ENCODE data around the gene KRTAP6-2. TPM values are rescaled to one million over a fixed set of nuclear protein-coding genes. Genes with fewer than 3 reads are reported as not detected.

The KRTAP6-2 gene, protein sequence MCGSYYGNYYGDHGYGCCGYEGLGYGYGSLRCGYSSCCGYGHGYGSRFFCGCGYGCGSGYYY
- not detected in 2 replicates for total RNA-seq (2014; rRNA removed; shearing (Covaris generic))

DNA sequence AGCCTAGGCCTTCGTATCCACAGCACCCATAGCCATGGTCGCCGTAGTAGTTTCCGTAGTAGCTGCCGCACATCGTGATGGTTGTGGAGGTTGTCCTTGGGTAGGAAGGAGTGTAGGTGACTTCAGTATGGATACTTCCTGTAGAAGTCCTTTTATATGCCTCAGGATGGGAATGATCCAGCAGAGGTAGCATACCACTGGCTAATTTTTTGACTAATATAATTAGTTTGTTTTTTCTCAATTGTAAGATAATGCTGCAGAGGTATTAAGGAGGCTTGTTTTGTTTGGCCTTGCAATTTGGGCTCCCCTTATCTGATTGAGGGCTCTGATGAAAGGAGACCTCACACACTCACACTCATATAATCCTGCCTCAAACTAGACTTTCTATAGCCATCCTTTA is at the start of gene KRTAP6-2:
TSS of gene KRTAP6-2 (minus strand) at position 101 of the 400 bp plus-strand sequence. CDS start at position 73, 28 bp downstream.
- DNase-seq (ENCODE audit: low read depth) = no peak

DNA sequence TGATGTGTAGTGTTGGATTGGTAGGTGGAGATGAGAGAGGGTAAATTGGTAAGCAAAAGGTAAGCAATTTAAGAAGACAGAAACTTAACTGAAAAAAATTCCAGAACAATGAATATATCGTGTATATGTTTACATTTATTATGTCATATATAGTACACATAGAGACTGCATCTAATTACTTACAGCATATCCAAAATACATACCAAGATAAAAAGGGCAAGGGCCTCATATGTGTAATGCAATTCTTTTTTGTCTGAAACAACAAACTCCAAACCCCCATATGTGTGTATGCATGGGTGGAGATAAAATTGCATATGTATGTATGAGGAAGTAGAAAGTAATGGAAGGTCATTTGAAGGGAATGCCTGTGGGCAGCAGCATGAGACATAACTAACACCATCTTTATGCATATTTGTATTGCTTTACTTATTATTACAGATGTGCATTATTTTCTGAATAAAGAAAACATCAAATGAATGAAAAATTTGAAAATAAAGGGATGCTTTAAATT is 48.3 kb upstream of the KRTAP6-2 start:
- DNase-seq (ENCODE audit: low read depth) = no peak

DNA sequence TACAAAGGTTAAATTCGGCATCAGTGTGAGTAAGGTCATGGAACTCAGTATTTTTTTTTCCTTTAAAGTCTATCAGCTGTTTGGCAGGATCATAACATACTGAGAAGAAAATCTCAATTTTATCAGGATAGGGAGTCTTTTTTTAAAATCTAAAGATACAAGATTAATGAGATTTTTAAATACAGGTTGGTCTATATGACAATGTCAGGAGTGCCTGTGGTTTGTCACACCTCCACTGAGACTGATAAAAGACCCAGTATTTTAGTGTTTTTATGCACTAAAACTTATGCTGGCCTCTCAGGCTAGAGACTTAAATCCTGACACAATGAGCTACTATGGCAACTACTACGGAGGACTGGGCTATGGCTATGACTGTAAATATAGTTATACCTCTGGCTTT is 43.9 kb upstream of the KRTAP6-2 start, which contains the start of gene KRTAP20-3:
TSS of gene KRTAP20-3 (plus strand) at position 301 of the 400 bp plus-strand sequence.
- DNase-seq (ENCODE audit: low read depth) = no peak

DNA sequence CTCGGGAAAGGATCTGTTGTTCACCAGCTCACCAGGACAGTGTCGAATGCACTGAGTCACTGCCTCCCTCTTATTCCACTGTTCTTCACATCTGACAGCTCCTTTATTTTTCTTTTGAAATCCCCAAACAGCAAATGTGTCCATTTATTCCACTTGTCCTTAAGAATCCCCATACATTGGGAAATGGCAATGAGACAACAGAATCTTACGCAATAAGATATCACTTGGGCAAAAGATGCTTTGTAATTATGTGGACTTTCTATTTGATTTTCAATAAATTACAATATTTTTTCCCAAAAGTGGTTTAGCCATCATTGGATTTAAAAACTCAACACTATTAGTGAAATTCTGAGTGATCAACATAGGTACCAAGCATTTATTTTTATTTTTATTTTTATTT is 40.0 kb upstream of the KRTAP6-2 start:
- no peak for DNase-seq (ENCODE audit: low read depth)

DNA sequence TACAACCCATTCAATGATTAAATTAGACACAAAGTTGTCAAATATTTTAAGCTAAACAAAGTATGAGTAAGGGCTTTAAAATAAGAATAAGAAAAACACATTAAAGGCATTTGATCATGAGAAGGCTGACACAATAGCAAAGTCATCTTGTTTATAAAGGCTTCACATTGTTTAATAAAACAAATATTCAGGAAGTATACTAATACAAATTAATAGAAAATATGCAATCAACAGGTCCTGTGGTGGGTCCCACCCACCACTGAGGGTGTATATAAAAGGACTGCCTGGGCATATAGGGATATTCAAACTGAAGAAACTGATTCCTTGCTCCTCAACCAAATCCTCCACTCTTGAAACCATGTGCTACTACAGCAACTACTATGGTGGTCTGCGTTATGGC is 36.2 kb upstream of the KRTAP6-2 start, which contains the start of gene KRTAP20-2:
TSS of gene KRTAP20-2 (plus strand) at position 301 of the 400 bp plus-strand sequence. CDS start at position 359, 58 bp downstream.
- DNase-seq (ENCODE audit: low read depth) = no peak

DNA sequence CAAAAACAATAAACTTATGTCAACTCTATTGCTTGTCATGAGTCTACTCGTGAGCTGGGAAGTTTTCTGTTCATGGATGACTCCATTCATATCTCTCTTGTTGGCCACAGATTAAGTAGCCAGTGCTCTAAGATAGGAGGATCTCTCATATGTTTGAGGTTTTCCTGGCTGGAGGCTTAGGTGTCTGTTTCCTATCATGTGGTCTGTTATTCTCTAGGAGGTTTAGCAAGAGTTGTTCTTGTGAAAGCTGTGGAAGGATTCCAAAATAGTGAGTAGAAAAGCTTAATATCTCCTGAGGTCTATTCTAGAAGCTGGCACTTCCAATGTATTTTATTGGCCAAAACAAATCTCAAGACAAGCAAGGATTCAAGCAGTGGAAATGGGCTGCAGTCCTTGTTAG is 30.5 kb upstream of the KRTAP6-2 start:
- no peak for DNase-seq (ENCODE audit: low read depth)

DNA sequence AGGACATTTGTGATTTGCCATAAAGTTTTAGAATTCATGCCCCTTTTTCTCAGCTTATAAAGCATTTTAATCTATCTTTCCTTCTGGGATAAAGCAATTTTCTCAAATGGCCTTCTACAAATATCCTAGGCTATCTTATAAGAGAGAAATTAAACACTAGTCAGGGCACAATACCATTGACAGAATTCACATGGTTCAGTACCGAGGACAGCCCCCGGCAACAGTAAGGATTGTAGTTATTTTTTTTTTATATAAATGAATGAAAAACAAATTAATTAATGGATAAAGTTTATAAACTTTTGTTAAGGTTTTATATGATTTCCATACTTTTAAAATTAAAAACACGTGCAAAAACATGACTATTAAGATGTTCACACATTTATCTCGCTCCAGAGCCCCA is 29.4 kb upstream of the KRTAP6-2 start:
- no peak for DNase-seq (ENCODE audit: low read depth)

DNA sequence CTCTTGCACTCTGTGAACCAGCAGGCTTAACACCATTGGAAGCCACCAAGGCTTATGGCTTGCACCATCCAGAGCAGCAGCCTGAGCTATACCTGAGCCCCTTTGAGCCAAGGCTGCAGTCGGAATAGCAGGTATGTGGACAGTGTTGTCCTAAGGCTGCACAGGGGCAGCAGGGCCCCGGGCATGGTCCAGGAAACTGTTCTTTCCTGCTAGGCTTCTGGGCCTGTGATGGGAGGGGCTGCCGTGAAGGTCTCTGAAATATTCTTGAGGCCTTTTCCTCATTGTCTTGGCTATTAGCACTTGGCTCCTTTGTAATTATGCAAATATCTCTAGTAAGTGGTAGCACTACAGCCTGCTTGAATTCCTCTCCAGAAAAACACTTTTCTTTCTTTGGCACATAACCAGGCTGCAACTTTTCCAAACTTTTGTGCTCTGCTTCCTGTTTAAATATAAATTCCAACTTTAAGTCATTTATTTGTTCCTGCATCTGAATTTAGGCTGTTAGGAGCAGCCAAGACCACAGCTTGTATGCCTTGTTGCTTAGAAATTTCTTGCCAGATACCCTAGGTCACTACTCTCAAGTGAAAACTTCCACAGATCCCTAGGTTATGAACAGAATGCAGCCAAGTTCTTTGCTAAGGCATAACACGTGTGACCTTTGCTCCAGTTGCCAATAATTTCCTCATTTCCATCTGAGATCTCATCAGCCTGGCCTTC is 26.9 kb upstream of the KRTAP6-2 start:
- no peak for DNase-seq (ENCODE audit: low read depth)

DNA sequence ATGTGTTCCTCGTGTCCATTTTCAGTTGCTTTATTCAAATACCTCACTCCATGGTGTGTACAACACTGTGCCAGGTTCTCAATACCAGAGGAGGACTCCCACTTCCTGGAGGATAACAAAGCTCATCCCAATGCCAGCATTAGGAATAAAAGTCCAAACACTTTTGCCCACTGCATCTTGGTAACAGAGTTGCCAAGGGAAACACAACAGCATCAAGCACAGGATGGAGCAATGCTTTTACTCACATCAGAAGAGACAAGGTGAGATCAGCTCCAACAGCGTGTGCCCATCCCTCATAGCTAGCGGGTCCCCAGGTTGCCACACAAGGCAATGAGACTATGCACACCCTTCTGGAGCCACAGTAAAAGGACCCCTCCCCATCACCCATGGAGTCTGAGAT is 24.7 kb upstream of the KRTAP6-2 start:
- no peak for DNase-seq (ENCODE audit: low read depth)

DNA sequence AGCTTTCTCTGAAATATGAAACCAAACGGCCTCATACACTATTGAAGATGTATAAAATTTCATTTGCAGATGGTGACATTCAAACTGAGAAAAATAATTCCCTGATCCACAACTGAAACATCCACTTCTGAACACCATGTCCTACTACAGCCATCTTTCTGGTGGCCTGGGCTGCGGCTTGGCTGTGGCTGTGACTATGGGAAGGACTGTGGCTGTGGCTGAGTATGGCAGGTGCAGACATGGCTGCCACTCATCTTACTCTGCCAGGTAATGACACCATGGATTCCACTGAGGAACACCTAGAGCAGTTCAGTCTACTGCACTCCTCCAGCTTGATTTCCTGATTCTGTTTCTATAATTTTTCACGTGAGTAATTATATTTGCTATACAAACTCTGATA is 21.8 kb upstream of the KRTAP6-2 start, which contains the start of gene KRTAP20-4:
TSS of gene KRTAP20-4 (plus strand) at position 106 of the 400 bp plus-strand sequence.
- DNase-seq (ENCODE audit: low read depth) = no peak

DNA sequence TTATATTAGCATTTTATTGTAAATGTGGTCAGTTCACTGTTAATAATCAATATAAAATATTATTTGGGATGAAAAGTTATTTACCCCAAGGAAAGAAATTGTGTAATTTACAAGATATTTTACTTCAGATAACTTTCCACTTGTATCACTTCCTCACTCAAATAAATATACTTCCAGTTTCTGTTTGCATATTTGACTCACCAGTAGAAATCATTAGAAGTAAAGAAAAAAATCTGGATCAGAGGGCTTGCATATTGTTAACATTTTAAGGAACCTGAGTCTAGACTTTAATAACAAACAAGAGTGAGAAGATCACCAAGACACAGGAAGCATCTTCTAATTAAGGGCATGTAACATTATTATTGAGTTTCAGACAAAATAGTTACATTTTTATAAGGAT is 21.4 kb upstream of the KRTAP6-2 start:
- DNase-seq (ENCODE audit: low read depth) = no peak

DNA sequence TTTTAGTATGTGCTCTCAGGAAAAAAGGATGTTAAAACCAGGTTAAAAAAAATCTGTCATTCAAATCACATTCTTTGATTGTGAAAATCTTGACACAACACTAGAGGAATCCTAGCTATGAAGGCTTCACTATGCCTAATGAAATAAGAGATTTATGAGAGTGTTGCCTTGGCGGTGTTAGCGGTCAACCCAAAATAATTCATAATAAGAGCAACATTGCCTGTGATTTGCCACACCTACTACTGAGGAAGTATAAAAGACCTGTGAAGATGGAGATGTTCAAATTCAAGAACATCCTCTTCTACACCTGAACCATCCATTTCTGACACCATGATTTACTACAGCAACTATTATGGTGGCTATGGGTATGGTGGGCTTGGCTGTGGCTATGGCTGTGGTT is 17.4 kb upstream of the KRTAP6-2 start, which contains the start of gene KRTAP20-1:
TSS of gene KRTAP20-1 (plus strand) at position 301 of the 400 bp plus-strand sequence. CDS start at position 331, 30 bp downstream.
- no peak for DNase-seq (ENCODE audit: low read depth)

DNA sequence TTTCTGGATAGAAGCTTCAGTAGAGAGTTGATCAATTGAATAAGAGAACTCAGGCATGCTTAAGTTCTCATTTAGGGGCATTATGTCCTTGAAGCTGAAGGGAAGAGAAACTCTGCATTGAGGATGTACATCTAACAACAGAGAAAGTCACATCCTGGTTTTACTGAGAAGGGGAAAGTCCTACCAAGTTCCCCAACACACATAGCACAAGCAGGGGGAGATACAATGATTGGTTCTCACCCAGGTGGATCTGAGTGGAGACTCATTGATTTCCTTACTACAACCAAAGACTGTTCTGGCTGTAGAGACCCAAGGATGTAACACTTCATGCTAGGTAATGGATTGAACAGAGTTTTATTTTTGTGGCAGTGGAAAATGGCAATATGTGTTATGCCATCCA is 16.5 kb upstream of the KRTAP6-2 start:
- DNase-seq (ENCODE audit: low read depth) = no peak

DNA sequence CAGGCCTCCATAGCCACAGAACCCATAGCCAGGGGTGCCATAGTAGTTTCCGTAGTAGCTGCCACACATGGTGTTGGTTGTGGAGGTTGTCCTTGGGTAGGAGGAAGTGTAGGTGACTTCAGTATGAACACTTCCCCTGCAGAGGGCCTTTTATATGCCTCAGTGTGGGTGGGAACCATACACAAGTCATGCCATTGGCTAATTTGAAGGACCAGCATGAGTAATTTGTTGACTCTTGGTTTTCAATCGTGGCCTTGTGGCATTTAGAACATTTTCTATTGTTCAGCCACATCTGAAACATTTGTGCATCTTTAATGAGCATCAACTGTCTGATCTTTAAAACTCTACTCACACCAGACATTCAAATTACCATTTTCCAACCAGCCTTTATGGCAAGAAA is 15.1 kb upstream of the KRTAP6-2 start, which contains the start of gene KRTAP6-1:
TSS of gene KRTAP6-1 (minus strand) at position 95 of the 400 bp plus-strand sequence. CDS start at position 69, 26 bp downstream.
- no peak for DNase-seq (ENCODE audit: low read depth)

DNA sequence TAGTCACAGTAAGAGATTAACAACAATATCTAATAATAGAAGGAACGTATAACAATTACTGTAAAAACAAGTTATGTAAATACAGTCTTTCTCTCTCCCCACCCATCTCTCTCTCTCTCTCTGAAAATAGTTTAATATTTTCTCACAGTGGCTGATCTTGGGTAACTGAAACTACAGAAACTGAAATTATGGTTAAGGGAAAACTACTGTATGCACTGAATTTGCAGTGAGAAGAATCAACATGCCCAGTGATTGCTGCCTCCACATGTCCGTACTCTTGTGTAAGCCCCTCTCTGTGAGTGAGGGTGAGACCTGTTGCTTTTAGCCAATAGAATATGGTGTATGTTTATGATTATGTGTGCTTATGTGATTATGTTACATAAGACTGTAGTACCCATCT is 13.4 kb upstream of the KRTAP6-2 start:
- DNase-seq (ENCODE audit: low read depth) = no peak

DNA sequence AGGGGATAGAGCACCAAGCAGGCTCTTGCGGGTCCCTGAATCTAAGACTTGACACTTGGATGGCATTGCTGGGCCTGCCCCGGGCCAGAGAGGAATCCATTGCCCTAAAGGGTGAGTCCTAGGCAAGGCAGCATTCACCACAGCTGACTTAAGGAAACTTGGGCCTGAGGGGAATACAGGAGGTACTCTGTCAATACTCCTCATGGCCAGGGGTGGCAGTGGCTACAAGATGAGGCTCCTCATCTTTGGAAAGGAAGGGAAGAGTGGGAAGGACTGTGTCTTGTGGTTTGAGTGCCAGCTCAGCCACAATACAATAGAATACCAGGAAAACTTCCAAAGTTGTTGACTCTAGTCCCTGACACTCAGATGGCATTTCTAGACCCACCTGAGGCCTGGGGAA is 7.3 kb upstream of the KRTAP6-2 start:
- DNase-seq (ENCODE audit: low read depth) = no peak

DNA sequence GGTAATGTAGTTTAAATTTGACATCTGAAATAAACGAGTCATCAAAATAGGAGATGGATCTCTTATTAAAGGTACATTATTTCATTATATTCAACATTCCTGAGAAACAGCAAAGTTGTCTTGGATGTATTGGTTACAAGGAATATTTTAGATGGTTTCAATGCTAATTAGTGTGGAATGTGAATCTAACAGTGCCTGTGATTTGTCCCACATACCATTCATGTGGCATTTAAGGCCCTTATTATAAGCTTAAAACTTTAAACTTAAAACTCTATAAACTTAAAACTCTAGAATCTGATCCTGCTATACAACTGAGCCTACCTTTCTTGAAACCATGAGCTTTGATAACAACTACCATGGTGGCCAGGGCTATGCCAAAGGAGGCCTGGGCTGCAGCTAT is 2.1 kb upstream of the KRTAP6-2 start, which contains the start of gene KRTAP22-1:
TSS of gene KRTAP22-1 (plus strand) at position 301 of the 400 bp plus-strand sequence.
- no peak for DNase-seq (ENCODE audit: low read depth)

DNA sequence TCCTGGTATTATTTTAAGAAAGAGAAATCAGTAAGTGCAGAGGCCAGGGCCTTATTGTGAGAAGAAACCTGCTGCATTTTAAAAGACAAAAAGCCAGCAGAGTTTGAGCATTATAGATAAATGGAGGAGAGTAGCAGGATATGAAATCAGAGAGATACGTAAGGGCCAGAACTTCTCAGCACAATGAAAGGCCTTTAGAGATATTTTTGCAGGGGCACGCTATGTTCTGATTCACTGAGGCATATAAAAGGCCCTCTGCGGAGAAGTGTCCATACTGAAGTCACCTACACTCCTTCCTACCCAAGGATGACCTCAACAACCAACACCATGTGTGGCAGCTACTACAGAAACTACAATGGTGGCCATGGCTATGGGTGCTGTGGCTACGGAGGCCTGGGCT is 6.6 kb downstream of the KRTAP6-2 start, which contains the start of gene KRTAP6-3:
TSS of gene KRTAP6-3 (plus strand) at position 301 of the 400 bp plus-strand sequence. CDS start at position 307, 6 bp downstream.
- DNase-seq (ENCODE audit: low read depth) = no peak

DNA sequence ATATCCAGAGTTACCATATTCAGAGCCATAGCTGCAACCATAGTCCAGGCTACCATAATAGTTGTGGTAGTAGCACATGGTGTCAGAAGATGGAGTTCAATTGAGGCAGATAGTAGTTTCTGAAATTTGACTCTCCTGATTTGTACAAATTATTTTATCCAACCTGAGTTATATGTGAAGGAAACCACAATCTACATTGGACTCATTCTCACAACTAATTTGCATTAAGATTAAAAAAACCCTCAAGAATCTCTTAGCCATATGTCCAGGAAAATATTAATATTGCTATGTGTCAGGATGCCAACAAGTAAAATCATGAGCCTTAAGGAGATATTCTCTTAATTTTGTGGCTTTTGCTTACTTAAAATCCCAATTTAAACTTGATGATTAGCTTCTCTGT is 8.4 kb downstream of the KRTAP6-2 start, which contains the start of gene KRTAP22-2:
TSS of gene KRTAP22-2 (minus strand) at position 101 of the 400 bp plus-strand sequence.
- no peak for DNase-seq (ENCODE audit: low read depth)

DNA sequence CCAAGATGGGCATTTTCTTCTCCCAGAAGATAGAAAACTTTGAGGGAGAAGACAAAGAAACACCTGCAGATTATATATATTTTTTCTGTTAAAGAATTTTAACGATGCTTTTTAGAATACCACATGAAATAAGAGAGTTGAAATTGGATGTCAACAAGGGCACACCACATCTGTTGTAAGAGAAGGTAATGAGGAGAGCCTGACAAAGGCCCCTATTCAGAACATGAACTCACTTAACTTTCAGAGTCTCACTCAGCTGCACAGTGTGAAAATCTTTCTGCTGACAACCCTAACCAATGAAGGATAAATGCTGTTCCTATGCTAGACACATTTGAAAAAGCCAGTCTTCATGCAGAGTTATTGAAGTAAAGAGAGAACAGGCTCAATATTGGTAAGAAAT is 15.8 kb downstream of the KRTAP6-2 start:
- DNase-seq (ENCODE audit: low read depth) = no peak

DNA sequence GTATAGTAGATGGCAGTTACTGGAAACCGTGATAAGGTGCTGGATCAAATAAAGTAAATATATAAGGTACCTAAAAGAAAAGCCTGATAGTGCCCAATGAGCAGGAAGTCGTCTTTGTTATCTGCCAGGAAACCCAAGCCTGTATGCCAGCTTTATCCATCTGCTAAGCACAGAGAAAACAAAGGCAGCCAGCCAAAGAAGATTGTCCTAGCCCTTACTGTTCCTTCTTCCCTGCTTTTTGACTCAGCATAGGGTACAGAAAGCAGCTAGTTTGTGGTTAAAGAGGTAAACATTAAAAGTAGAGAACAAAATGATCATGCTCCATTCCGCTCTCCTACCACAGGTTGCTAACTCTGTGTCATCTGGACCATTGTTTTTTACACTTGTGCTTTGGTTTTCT is 18.6 kb downstream of the KRTAP6-2 start:
- DNase-seq (ENCODE audit: low read depth) = no peak

DNA sequence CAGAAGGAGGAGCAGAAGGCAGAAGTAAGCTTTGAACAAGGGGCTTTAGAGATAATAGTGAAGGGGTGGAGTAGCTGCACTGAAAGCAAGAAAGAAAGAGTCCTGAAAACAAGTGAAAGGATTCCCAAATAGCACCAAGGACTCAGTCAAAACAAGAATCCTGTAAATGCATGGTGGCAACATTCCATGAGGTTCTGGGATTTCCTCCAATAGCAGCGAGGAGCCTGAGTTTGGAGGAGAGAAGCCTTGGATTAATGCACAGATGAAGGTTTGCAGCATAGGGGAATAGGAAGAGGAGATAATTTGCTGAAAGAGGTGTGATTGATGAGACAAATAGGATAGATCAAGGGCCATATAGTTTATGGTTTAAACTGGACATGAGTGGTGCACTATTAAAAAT is 19.4 kb downstream of the KRTAP6-2 start:
- no peak for DNase-seq (ENCODE audit: low read depth)

DNA sequence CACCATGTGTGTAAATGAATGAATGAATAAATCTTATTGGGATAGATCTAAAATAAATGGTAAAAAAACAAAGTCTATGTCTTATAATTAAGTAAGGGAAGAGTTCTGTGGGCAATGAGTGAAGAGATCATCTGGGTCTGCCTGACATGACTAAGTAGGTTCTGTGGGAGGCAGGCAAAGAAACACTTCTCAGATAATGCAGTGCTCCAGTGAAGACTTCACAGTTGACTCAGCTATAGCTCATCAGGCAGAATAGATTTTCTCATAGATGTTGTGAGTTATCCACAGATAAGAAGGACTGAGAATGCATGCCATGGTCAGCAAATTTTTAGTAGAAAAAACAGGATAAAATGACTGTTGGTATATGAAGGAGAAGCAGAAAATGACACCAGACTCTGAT is 20.9 kb downstream of the KRTAP6-2 start:
- DNase-seq (ENCODE audit: low read depth) = no peak

Data from RPMI7951 (cell line).